Neuronal stem cell (in vitro differentiated cells): ENCODE results near the gene SUN3.
A peak's percentile ranks its signal among the peaks of the same experiment; 100 is the strongest.

ENCODE experiments used
- DNase-seq: peaks from one replicate; pipeline ENCODE4 v3.0.0-alpha.2; 2013; ENCODE audit warnings: low spot score
- H2AFZ ChIP-seq: one replicate; pipeline ENCODE4 v1.6.1; 2013; ENCODE audit warnings: mild to moderate bottlenecking, low read length, inconsistent platforms
- H2AK5ac ChIP-seq: 2 replicates; pipeline ENCODE4 v1.6.1; 2013; ENCODE audit warnings: low read depth, mild to moderate bottlenecking, inconsistent platforms, low read length, moderate library complexity, mixed read lengths
- H2BK120ac ChIP-seq: 2 replicates; pipeline ENCODE4 v1.6.1; 2013; ENCODE audit warnings: low read depth, mild to moderate bottlenecking, inconsistent platforms, low read length, moderate library complexity, mixed read lengths
- H2BK12ac ChIP-seq: one replicate; pipeline ENCODE4 v1.6.1; 2013; ENCODE audit warnings: low read length, inconsistent platforms
- H2BK15ac ChIP-seq: 2 replicates; pipeline ENCODE4 v1.6.1; 2013; ENCODE audit warnings: mild to moderate bottlenecking, low read length, inconsistent platforms, mixed read lengths
- H2BK5ac ChIP-seq: one replicate; pipeline ENCODE4 v1.6.1; 2013; ENCODE audit warnings: inconsistent platforms, mild to moderate bottlenecking, low read length, moderate library complexity
- H3K14ac ChIP-seq: one replicate; pipeline ENCODE4 v1.6.1; 2013; ENCODE audit warnings: low read length, inconsistent platforms
- H3K18ac ChIP-seq: 2 replicates; pipeline ENCODE4 v1.6.1; 2013; ENCODE audit warnings: low read length, inconsistent platforms
- H3K23ac ChIP-seq: 2 replicates; pipeline ENCODE4 v1.6.1; 2013; ENCODE audit warnings: low read depth, mild to moderate bottlenecking, mixed read lengths, low read length, inconsistent platforms; ENCODE audit not compliant: poor library complexity
- H3K27ac ChIP-seq: replicated peaks from 3 replicates; pipeline ENCODE4 v1.5.1; 2013; ENCODE audit warnings: low read length, inconsistent platforms
- H3K27me3 ChIP-seq, 3 experiments: 2 replicates each; pipeline ENCODE4 v1.6.1; 2013; ENCODE audit warnings: low read length in 3 of 3, mild to moderate bottlenecking in 2 of 3, inconsistent platforms in 1 of 3, low read depth in 1 of 3, mixed read lengths in 1 of 3, moderate library complexity in 1 of 3; ENCODE audit not compliant: control insufficient read depth in 3 of 3, insufficient read depth in 3 of 3
- H3K36me3 ChIP-seq, 2 donors: replicated peaks in 1 of 2; 2 replicates each; pipeline ENCODE4 v1.6.1; 2013; ENCODE audit warnings: low read length in 2 of 2; ENCODE audit not compliant: control insufficient read depth in 2 of 2, insufficient read depth in 2 of 2
- H3K4ac ChIP-seq: 2 replicates; pipeline ENCODE4 v1.6.1; 2013; ENCODE audit warnings: inconsistent platforms, mild to moderate bottlenecking, low read length, moderate library complexity
- H3K4me1 ChIP-seq, 2 donors: 1 replicate in 1 of 2; 2 replicates in 1 of 2; pipeline ENCODE4 v1.6.1; 2013; ENCODE audit warnings: low read length in 2 of 2, low read depth in 1 of 2; ENCODE audit not compliant: control insufficient read depth in 2 of 2, insufficient read depth in 1 of 2
- H3K4me2 ChIP-seq: one replicate; pipeline ENCODE4 v1.6.1; 2013; ENCODE audit warnings: mild to moderate bottlenecking, low read length, inconsistent platforms; ENCODE audit not compliant: insufficient read depth, poor library complexity, severe bottlenecking
- H3K4me3 ChIP-seq, 2 donors: 2 replicates each; pipeline ENCODE4 v1.5.1; 2013; ENCODE audit warnings: low read length in 2 of 2, mild to moderate bottlenecking in 2 of 2, inconsistent platforms in 1 of 2, moderate library complexity in 1 of 2
- H3K79me1 ChIP-seq: one replicate; pipeline ENCODE4 v1.6.1; 2013; ENCODE audit warnings: low read depth, mild to moderate bottlenecking, inconsistent platforms, low read length, moderate library complexity
- H3K9ac ChIP-seq: one replicate; pipeline ENCODE4 v1.6.1; 2013; ENCODE audit warnings: mild to moderate bottlenecking, low read depth, low read length, inconsistent platforms; ENCODE audit not compliant: poor library complexity
- H3K9me3 ChIP-seq, 2 donors: replicated peaks in 1 of 2; 2 replicates each; pipeline versions ENCODE3 to v1.6.1; 2013; ENCODE audit warnings: low read length in 2 of 2, mild to moderate bottlenecking in 2 of 2, inconsistent platforms in 1 of 2, low read depth in 1 of 2, mixed read lengths in 1 of 2, moderate library complexity in 1 of 2; ENCODE audit not compliant: control insufficient read depth in 2 of 2, insufficient read depth in 1 of 2
- H4K8ac ChIP-seq: one replicate; pipeline ENCODE4 v1.6.1; 2013; ENCODE audit warnings: low read depth, mild to moderate bottlenecking, inconsistent platforms, low read length, moderate library complexity
- H4K91ac ChIP-seq: one replicate; pipeline ENCODE4 v1.6.1; 2013; ENCODE audit warnings: low read length, low read depth, mild to moderate bottlenecking, inconsistent platforms; ENCODE audit not compliant: poor library complexity
- WGBS, 2 donors: extraction: QIAGEN DNeasy Blood & Tissue Kit; methylation state at CpG; one replicate each; pipeline ENCODE4 v1.1.7; 2013; ENCODE audit warnings: missing lambda C conversion rate in 2 of 2, mixed read lengths in 1 of 2; ENCODE audit not compliant: insufficient read length in 2 of 2, insufficient replicate concordance in 1 of 2; ENCODE audit errors: extremely low coverage in 2 of 2; 5-methylcytosine and 5-hydroxymethylcytosine counted together

The SUN3 gene

GRCh38 chr7:47979145-47979831 is 49.6 kb downstream of the SUN3 start, which contains the start of gene HUS1:
Gene HUS1, minus strand, starts transcription at chr7:47979615. Its CDS starts 96 bp downstream, at chr7:47979519.
- Histone ChIP-seq H2BK15ac (no peak within 1 kb of the TSS), H2BK5ac (peak within 1 kb of the TSS; percentile 80), H2BK120ac (no peak within 1 kb of the TSS), H3K4ac (no peak within 1 kb of the TSS), H3K9ac (peak within 1 kb of the TSS; percentile 94), H3K4me2 (peak within 1 kb of the TSS; percentile 79), H3K18ac (peak within 1 kb of the TSS; percentile 95), H4K91ac (no peak within 1 kb of the TSS), H3K4me1 (peaks cover 4 to 5% of the 10 kb centered on the region in 2 donors), H2AK5ac (no peak within 1 kb of the TSS), H3K36me3 (peaks cover 22 to 37% of the 10 kb centered on the region in 2 donors), H4K8ac (no peak within 1 kb of the TSS), H3K27ac (peak within 1 kb of the TSS; percentile 98), H2BK12ac (peak within 1 kb of the TSS; percentile 47), H3K79me1 (no peaks in the 10 kb centered on the region), H2AFZ (peak within 1 kb of the TSS; percentile 92), H3K14ac (peak within 1 kb of the TSS; percentile 26), H3K9me3 (peaks cover 0 to 2% of the 10 kb centered on the region in 2 donors), H3K27me3 (no peaks in the 10 kb centered on the region), H3K23ac (peak within 1 kb of the TSS; percentile 58), H3K4me3 (peak within 1 kb of the TSS; percentile 56 to 97)
- no CpG with 5 or more reads among the region's 62 CpGs for WGBS, 2 donors
- DNase-seq: peak; percentile 90

GRCh38 chr7:47978790-47979144 is 50.1 kb downstream of the SUN3 start:
- no peak overlapping the region for H2BK12ac ChIP-seq
- H2BK5ac ChIP-seq: no peak overlapping the region
- no peak overlapping the region for H2BK15ac ChIP-seq
- peaks cover 26 to 42% of the 10 kb centered on the region in 2 donors for H3K36me3 ChIP-seq
- no peak overlapping the region for H3K18ac ChIP-seq
- no peak overlapping the region for H4K91ac ChIP-seq
- peaks cover 4 to 5% of the 10 kb centered on the region in 2 donors for H3K4me1 ChIP-seq
- H3K14ac ChIP-seq: no peak overlapping the region
- no peak overlapping the region for H3K4ac ChIP-seq
- no peaks in the 10 kb centered on the region for H3K79me1 ChIP-seq
- H2BK120ac ChIP-seq: no peak overlapping the region
- peak overlapping the region; percentile 98 for H3K27ac ChIP-seq
- no peak overlapping the region for H3K9ac ChIP-seq
- H3K4me3 ChIP-seq: peak overlapping the region; percentile 56 to 74
- no peak for DNase-seq
- no peak overlapping the region for H4K8ac ChIP-seq
- H2AFZ ChIP-seq: peak overlapping the region; percentile 92
- no peak overlapping the region for H3K23ac ChIP-seq
- WGBS, 2 donors: no CpG with 5 or more reads among the region's 4 CpGs
- no peaks in the 10 kb centered on the region for H3K27me3 ChIP-seq
- H2AK5ac ChIP-seq: no peak overlapping the region
- peaks cover 0 to 2% of the 10 kb centered on the region in 2 donors for H3K9me3 ChIP-seq
- H3K4me2 ChIP-seq: peak overlapping the region; percentile 79

- peaks cover 0 to 2% of the 10 kb centered on the region in 2 donors for H3K9me3 ChIP-seq
- peaks cover 2 to 5% of the 10 kb centered on the region in 2 donors for H3K4me1 ChIP-seq
- no peaks in the 10 kb centered on the region for H3K27me3 ChIP-seq
- WGBS, 2 donors: no CpG with 5 or more reads among the region's 1 CpG
- H3K27ac ChIP-seq: no peak overlapping the region
- H2AK5ac ChIP-seq: no peak overlapping the region
- DNase-seq: no peak
- H3K36me3 ChIP-seq: peaks cover 33 to 78% of the 10 kb centered on the region in 2 donors
- no peak overlapping the region for H2BK120ac ChIP-seq
- no peak overlapping the region for H4K91ac ChIP-seq
- no peak overlapping the region for H3K23ac ChIP-seq
- H3K4ac ChIP-seq: no peak overlapping the region
- no peak overlapping the region for H2AFZ ChIP-seq
- no peaks in the 10 kb centered on the region for H3K79me1 ChIP-seq
- H2BK15ac ChIP-seq: no peak overlapping the region
- no peak overlapping the region for H2BK12ac ChIP-seq
- H2BK5ac ChIP-seq: no peak overlapping the region
- H4K8ac ChIP-seq: no peak overlapping the region
- no peak overlapping the region for H3K18ac ChIP-seq
- no peak overlapping the region for H3K9ac ChIP-seq
- H3K4me3 ChIP-seq: no peak overlapping the region
- no peak overlapping the region for H3K4me2 ChIP-seq
- H3K14ac ChIP-seq: no peak overlapping the region
These were observed 55.2 kb downstream of the SUN3 start for GRCh38 chr7:47973739-47974138.

GRCh38 chr7:47970761-47971160 is 58.1 kb downstream of the SUN3 start:
- DNase-seq: no peak
- no peak overlapping the region for H3K4me2 ChIP-seq
- H3K27ac ChIP-seq: no peak overlapping the region
- H2BK12ac ChIP-seq: no peak overlapping the region
- H3K4ac ChIP-seq: no peak overlapping the region
- no CpG with 5 or more reads among the region's 1 CpG for WGBS, 2 donors
- H3K27me3 ChIP-seq: no peaks in the 10 kb centered on the region
- no peak overlapping the region for H3K18ac ChIP-seq
- H2BK5ac ChIP-seq: no peak overlapping the region
- no peak overlapping the region for H2AK5ac ChIP-seq
- no peak overlapping the region for H2BK15ac ChIP-seq
- H3K23ac ChIP-seq: no peak overlapping the region
- no peaks in the 10 kb centered on the region for H3K79me1 ChIP-seq
- H2BK120ac ChIP-seq: no peak overlapping the region
- H4K91ac ChIP-seq: no peak overlapping the region
- H3K9me3 ChIP-seq: no peaks in the 10 kb centered on the region
- no peak overlapping the region for H3K14ac ChIP-seq
- H4K8ac ChIP-seq: no peak overlapping the region
- H3K4me3 ChIP-seq: no peak overlapping the region
- H3K36me3 ChIP-seq: peaks cover 34 to 84% of the 10 kb centered on the region in 2 donors
- H3K9ac ChIP-seq: no peak overlapping the region
- no peak overlapping the region for H2AFZ ChIP-seq
- H3K4me1 ChIP-seq: no peaks in the 10 kb centered on the region
